Measurements from ENCODE around the gene PDGFRB.
A peak's percentile ranks its signal among the peaks of the same experiment; 100 is the strongest.

The PDGFRB gene

GRCh38 chr5:150144246-150144801, 11.3 kb downstream of the PDGFRB start:
- no peak for DNase-seq (ENCODE audit: low read depth in 1 of 2, low spot score in 1 of 2)
- in situ Hi-C loops (cut with HindIII; ENCODE audit: low pct_unique_long_range_greater_than_20kb, low sequenced_read_pairs) = no loop called here
- no peak for TF ChIP-seq JUND (IDR thresholded peaks at IDR 0.05; ENCODE audit: low read depth)

DNA sequence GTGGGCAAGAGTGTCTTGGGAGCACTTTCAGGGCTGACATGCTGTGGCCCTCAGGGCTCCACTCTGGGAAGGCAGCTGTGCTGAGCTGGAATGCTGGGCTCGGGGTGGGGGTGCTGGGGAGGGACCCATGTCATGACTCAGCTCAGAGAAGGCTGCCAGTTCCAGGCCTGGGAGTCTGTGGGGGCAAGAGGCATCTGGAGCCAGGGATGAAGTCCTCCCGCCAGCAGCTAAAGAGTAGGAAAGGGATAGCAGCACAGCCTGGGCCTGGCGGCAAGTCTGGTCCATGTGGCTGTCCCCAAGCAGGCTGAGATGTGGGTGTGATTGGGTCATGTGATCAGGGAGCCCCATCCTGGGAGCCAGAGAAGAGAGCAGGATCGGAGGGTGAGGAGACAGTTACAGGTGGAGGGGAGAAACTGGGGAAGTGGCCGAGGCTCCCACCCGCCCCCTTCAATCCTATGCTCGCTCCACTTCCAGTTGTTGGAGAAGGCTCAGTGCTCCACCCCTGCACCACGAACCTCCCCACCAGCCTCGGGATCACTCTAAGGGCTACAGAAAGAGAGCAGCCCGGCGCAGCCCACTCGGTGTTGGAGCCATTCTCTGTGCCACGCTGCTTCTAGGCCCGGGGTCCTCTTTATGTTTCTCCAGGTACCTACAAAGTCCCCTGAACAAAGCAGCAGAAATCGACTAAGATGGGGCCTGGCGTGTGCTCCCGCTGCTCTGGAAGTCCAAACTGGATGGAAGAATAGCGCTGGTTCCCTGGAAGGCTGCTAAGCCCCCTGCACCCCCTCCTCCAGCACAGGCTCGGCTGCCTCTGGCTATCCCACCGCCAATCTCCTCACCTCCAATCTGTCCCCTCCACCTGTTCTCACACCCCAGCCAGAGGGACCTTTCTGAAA, 12.0 kb downstream of the PDGFRB start:
- TF ChIP-seq JUND (IDR thresholded peaks at IDR 0.05; ENCODE audit: low read depth) = no peak
- DNase-seq (ENCODE audit: low read depth in 1 of 2, low spot score in 1 of 2) = no peak
- in situ Hi-C loops (cut with HindIII; ENCODE audit: low pct_unique_long_range_greater_than_20kb, low sequenced_read_pairs) = no loop called here

GRCh38 chr5:150142959-150143349, 12.7 kb downstream of the PDGFRB start:
- in situ Hi-C loops (cut with HindIII; ENCODE audit: low pct_unique_long_range_greater_than_20kb, low sequenced_read_pairs) = no loop called here
- no peak for DNase-seq (ENCODE audit: low read depth in 1 of 2, low spot score in 1 of 2)
- TF ChIP-seq JUND (IDR thresholded peaks at IDR 0.05; ENCODE audit: low read depth) = no peak

GRCh38 chr5:150142185-150142958, 13.3 kb downstream of the PDGFRB start:
- DNase-seq (ENCODE audit: low read depth in 1 of 2, low spot score in 1 of 2) = no peak
- in situ Hi-C loops (cut with HindIII; ENCODE audit: low pct_unique_long_range_greater_than_20kb, low sequenced_read_pairs) = no loop called here
- no peak for TF ChIP-seq JUND (IDR thresholded peaks at IDR 0.05; ENCODE audit: low read depth)

GRCh38 chr5:150141544-150142184, 14.0 kb downstream of the PDGFRB start:
- in situ Hi-C loops (cut with HindIII; ENCODE audit: low pct_unique_long_range_greater_than_20kb, low sequenced_read_pairs) = no loop called here
- TF ChIP-seq JUND (IDR thresholded peaks at IDR 0.05; ENCODE audit: low read depth) = no peak
- no peak for DNase-seq (ENCODE audit: low read depth in 1 of 2, low spot score in 1 of 2)

DNA sequence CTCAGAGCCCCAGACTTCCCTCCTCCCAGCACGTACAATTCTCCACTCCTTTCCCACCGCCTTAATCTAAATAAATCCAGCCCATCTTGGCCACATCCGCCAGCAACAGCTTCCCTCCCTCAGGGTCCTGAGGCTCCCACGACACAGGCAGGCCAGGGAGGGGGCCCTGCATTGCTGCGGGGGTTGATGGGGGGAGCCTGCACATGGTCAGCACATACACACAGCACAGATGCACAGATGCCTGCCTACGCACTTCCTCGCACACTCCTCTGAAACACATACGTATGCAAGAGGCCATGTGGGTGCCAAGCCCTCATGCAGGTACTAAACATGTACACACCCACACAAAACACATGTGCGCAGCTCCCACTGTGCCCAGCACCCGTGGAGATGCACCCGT, 14.8 kb downstream of the PDGFRB start:
- in situ Hi-C loops (cut with HindIII; ENCODE audit: low pct_unique_long_range_greater_than_20kb, low sequenced_read_pairs) = no loop called here
- no peak for TF ChIP-seq JUND (IDR thresholded peaks at IDR 0.05; ENCODE audit: low read depth)
- no peak for DNase-seq (ENCODE audit: low read depth in 1 of 2, low spot score in 1 of 2)

DNA sequence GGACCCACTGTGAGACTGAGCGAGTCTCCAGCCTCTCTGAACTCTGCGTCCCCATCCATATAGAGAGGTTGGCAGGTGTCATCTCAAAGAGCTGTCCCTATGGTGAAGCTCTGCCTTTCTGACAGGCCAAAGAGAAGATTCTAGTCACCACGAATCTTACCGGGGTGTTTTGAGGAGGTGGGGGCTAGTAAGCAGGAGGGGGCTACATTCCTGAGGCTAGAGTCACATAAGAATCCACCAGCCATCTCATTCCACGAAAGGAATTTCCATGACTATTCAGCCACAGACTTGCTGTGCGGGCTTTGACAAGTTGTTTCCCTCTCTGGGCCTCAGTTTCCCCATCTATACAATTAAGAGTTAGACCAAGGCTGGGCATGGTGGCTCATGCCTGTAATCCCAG, 16.3 kb downstream of the PDGFRB start:
- in situ Hi-C loops (cut with HindIII; ENCODE audit: low pct_unique_long_range_greater_than_20kb, low sequenced_read_pairs) = no loop called here
- TF ChIP-seq JUND (IDR thresholded peaks at IDR 0.05; ENCODE audit: low read depth) = no peak
- DNase-seq (ENCODE audit: low read depth in 1 of 2, low spot score in 1 of 2) = no peak

DNA sequence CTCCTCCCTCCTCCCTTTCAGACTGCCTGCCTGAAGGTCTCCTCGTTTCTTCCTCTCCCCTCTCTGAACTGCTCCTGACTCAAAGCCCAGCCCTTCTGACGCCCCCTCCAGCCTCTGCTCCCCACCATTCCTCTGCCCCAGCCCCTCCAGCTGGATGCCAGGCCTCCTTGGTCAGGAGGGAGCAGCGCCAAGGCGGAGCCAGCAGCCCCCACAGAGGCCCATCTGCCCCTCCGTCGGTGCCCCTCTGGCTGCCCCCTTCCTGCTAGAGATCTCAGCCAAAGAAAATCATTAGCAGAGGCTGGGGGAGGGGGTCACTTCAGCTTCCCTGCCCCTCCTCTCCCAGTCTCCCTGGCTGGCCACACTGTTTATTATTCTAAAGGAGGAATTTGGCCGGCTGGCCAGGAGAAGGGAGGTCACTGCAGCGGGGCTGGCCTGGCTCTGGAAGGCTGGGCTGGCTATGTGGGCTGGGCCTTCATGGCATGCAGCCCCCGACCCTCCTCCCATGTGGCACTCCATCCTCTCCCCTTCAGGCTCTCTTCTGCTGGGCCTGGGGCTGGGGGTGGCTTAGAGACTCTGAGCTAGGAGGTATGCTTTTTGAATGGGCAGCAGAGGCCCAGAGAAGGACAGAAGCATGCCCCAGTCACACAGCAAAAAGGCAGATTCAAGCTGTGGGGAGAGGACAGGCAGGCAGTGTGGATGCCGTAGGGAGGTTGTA, 16.9 kb downstream of the PDGFRB start:
- in situ Hi-C loops (cut with HindIII; ENCODE audit: low pct_unique_long_range_greater_than_20kb, low sequenced_read_pairs) = no loop called here
- TF ChIP-seq JUND (IDR thresholded peaks at IDR 0.05; ENCODE audit: low read depth) = no peak
- no peak for DNase-seq (ENCODE audit: low read depth in 1 of 2, low spot score in 1 of 2)

DNA sequence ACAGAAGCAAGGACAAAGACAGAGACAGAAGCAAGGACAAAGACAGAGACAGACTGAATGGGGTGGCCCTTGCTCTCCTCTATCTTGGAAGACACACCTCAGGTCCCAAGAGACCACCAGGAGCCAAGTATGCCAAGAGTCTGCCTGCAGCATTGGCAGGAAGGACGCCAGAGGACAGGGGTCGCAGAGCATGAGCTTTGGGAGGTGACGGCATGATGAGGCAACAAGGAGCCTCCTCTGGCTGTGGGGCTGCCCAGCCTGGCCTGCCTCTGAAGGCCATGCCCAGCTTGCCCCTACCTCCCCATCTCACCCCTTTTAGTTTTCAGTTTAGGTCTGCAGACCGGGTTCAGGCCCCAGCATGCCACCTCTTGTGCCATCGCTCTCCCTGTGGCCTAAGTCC, 17.6 kb downstream of the PDGFRB start:
- no peak for DNase-seq (ENCODE audit: low read depth in 1 of 2, low spot score in 1 of 2)
- TF ChIP-seq JUND (IDR thresholded peaks at IDR 0.05; ENCODE audit: low read depth) = no peak
- in situ Hi-C loops (cut with HindIII; ENCODE audit: low pct_unique_long_range_greater_than_20kb, low sequenced_read_pairs) = no loop called here

DNA sequence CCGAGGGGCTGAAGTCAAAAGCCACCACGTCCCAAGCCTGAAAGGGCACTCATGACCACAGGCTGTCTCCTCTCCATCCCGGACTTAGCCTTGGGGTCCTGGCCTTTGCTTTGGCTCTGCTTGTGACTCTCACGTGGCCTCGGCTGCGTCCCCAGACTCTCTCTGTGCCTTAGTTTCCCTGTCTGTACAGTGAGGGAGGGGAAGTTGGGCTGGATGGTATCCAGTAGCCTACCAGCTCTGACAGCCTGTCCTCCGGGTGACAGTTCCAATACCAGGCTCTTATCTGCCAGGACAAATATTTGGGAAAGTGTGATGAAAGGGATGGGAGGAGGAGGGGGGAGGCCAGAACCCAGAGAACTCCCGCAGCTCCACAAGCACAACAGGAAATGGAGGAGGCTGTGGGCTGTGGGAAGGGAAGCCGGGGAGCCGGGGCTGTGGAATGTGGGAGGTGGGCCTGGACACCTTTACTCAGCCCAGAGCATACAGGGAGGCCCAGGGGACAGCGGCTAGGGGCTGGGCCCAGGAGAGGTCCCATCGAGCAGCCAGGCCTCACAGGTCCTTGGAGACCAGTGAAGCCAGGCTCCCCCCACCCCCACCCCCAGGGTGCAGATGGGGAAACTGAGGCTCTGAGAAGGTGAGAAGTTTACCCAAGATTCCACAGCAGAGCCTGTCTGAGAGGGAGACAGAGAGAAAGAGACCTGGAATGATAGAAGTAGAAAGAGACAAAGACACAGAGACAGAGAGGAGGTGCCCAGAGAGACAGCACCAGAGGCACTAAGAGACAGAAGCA, 18.3 kb downstream of the PDGFRB start:
- peak in 1 of 2 experiments; percentile 18 for DNase-seq (ENCODE audit: low read depth in 1 of 2, low spot score in 1 of 2)
- no peak for TF ChIP-seq JUND (IDR thresholded peaks at IDR 0.05; ENCODE audit: low read depth)
- in situ Hi-C loops (cut with HindIII; ENCODE audit: low pct_unique_long_range_greater_than_20kb, low sequenced_read_pairs) = no loop called here
